Testis (tissue), 2 donors: Measurements from ENCODE around the gene TXLNB.

Experiments
- POLR2A ChIP-seq: fragments of 450-650 bp; IDR thresholded peaks from one replicate; pipeline ENCODE4 v1.6.1; 2017; ENCODE audit warnings: antibody characterized with exemption, mild to moderate bottlenecking, moderate library complexity
- TF ChIP-seq, protein P1 (sequence below), 3 experiments: fragments of 450-650 bp in 2 of 3; fragments of 200-600 bp in 1 of 3; sonication (generic) in 1 of 3; IDR thresholded peaks; one replicate each; pipeline ENCODE4 v1.5.1; 2016 to 2019; ENCODE audit warnings: antibody characterized with exemption in 3 of 3, mild to moderate bottlenecking in 2 of 3, moderate library complexity in 1 of 3

GRCh38 chr6:139337830-139338229 is 46.0 kb upstream of the TXLNB start:
- TF ChIP-seq POLR2A: no peak
- TF ChIP-seq, protein P1, sequence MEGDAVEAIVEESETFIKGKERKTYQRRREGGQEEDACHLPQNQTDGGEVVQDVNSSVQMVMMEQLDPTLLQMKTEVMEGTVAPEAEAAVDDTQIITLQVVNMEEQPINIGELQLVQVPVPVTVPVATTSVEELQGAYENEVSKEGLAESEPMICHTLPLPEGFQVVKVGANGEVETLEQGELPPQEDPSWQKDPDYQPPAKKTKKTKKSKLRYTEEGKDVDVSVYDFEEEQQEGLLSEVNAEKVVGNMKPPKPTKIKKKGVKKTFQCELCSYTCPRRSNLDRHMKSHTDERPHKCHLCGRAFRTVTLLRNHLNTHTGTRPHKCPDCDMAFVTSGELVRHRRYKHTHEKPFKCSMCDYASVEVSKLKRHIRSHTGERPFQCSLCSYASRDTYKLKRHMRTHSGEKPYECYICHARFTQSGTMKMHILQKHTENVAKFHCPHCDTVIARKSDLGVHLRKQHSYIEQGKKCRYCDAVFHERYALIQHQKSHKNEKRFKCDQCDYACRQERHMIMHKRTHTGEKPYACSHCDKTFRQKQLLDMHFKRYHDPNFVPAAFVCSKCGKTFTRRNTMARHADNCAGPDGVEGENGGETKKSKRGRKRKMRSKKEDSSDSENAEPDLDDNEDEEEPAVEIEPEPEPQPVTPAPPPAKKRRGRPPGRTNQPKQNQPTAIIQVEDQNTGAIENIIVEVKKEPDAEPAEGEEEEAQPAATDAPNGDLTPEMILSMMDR (IDR thresholded peaks at IDR 0.05): no peak
